ENCODE results near the gene KPNA5.

DNA sequence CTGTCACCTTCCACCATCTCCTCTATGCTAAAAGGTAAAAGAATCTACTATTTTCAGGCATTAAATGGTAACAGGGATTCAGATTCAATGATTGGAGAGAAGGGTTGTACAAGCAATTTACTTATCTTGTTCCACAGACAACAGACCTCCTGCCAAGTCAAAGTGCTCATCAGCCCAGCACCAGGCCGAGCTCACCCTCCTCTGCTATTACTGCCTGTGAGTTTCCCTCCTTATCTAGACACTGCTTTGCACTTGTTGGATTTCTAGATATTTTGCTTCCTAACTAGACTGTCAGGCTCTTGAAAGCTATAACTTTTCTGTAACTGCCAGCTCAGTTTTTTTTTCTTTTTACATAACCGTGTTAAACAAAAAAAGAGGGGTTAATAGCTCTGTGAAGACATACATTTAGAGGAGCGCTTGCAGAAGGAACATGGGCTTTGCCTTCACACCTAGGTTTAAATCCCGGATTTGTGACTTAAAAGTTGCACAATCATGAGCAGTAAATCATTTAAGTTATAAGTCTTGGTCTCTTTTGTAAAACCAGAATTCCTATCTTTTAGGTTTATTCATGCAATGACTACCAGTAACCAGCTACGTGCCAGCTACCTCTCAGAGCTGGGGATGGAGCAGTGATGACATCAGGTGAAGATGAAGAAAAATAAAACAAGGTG lies 85.6 kb downstream of the KPNA5 start:
- TF ChIP-seq, protein P1, sequence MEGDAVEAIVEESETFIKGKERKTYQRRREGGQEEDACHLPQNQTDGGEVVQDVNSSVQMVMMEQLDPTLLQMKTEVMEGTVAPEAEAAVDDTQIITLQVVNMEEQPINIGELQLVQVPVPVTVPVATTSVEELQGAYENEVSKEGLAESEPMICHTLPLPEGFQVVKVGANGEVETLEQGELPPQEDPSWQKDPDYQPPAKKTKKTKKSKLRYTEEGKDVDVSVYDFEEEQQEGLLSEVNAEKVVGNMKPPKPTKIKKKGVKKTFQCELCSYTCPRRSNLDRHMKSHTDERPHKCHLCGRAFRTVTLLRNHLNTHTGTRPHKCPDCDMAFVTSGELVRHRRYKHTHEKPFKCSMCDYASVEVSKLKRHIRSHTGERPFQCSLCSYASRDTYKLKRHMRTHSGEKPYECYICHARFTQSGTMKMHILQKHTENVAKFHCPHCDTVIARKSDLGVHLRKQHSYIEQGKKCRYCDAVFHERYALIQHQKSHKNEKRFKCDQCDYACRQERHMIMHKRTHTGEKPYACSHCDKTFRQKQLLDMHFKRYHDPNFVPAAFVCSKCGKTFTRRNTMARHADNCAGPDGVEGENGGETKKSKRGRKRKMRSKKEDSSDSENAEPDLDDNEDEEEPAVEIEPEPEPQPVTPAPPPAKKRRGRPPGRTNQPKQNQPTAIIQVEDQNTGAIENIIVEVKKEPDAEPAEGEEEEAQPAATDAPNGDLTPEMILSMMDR (IDR thresholded peaks at IDR 0.05; ENCODE audit: low read depth, low read length), result no peak
- no peak for TF ChIP-seq EZH2phosphoT487 (IDR thresholded peaks at IDR 0.05; ENCODE audit: low read depth)

All from OCI-LY3 (cell line).